TTC549 (cell line): ENCODE measurements around the gene ABCB10.
A peak's percentile ranks its signal among the peaks of the same experiment; 100 is the strongest.
"Not testable (repeated sequence)": the region's sequence is repeated elsewhere in the genome, so short reads cannot be mapped to it uniquely, and the experiment has no call there.

Experiments used
- FAIRE-seq: peaks from 2 replicates; lab custom pipeline; 2012; peaks lifted over from hg19 to GRCh38; lab: Jason Lieb, UNC

Gene ABCB10

GRCh38 chr1:229572286-229572685 lies 13.8 kb upstream of the ABCB10 start:
- no peak for FAIRE-seq

GRCh38 chr1:229570891-229571516 lies 12.5 kb upstream of the ABCB10 start:
- FAIRE-seq, result no peak

DNA sequence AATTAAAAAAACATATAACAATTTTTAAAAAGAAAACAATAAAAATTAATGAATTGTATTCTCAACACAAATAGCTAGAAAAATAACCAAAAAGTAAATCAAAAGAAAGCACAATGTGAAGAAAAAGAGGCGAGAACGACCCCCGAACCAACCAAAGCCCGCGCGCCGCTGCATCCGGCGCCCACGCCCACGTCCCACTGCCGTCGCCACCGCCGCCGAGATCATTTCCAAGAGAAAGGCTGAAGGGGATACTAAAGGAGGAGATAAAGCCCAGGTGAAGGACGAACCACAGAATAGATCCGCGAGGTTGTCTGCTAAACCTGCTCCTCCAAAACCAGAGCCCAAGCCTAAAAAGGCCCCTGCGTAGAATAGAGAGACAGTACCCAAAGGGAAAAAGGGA lies 11.8 kb upstream of the ABCB10 start:
- no peak for FAIRE-seq

GRCh38 chr1:229567109-229567868 lies 8.8 kb upstream of the ABCB10 start:
- no peak for FAIRE-seq

DNA sequence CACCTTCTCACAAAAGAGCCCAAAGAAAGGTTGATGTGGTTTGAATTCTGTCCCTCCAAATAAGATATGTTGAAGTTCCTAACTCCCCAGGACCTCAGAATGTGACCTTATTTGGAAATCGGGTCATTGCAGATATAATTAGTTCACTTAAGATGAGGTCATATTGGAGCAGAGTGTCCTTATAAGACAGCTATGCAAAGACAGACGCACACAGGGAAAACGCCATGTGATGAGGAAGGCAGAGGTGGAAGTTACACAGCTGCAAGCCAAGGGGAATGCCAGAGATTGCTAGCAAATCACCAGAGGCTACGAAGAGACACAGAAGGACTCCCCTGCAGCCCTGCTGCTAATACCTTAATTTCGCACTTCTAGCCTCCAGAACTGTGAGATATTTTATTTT lies 5.2 kb upstream of the ABCB10 start:
- FAIRE-seq, result no peak

DNA sequence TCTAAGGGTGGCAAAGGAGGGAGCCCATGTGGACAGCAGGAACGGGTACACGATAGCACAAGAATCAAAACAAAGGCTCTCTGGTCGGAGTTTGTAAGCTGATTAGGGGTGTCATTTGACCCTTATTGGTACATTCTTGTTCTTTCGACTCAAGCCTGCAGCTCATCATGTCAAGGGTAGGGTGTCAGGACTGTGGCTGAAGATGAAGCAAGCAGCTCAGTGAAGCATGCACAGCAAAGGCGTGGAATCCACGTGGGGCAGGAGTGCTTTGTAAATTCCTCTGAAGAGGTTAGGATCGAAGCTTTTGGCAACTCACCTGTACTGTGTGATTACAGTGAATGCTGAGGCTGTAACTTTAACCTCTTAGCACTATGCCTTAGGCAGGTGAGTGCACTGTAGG lies 4.7 kb upstream of the ABCB10 start:
- no peak for FAIRE-seq

GRCh38 chr1:229562686-229563085 lies 4.2 kb upstream of the ABCB10 start:
- FAIRE-seq, result no peak

- no peak for FAIRE-seq
Measured at GRCh38 chr1:229561141-229561540, 2.6 kb upstream of the ABCB10 start.

- not testable (repeated sequence) for FAIRE-seq
Measured at GRCh38 chr1:229560124-229560523, 1.6 kb upstream of the ABCB10 start.

DNA sequence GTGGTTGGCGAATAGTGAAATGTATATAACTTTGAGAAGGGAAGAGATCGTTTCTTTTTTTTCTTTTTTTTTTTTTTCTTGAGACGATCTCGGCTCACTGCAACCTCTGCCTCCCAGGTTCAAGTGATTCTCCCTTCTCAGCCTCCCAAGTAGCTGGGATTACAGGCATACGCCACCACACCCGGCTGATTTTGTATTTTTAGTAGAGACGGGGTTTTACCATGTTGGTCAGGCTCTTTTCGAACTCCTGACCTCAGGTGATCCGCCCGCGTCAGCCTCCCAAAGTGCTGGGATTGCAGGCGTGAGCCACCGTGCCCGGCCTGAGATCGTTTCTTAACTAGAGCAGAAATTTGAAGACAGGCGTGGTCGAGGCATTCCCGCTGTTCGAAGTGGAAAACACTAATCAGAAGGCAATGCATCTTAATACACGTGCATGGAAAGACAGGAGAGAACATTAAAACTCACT lies 862 bp upstream of the ABCB10 start:
- not testable (repeated sequence) for FAIRE-seq

DNA sequence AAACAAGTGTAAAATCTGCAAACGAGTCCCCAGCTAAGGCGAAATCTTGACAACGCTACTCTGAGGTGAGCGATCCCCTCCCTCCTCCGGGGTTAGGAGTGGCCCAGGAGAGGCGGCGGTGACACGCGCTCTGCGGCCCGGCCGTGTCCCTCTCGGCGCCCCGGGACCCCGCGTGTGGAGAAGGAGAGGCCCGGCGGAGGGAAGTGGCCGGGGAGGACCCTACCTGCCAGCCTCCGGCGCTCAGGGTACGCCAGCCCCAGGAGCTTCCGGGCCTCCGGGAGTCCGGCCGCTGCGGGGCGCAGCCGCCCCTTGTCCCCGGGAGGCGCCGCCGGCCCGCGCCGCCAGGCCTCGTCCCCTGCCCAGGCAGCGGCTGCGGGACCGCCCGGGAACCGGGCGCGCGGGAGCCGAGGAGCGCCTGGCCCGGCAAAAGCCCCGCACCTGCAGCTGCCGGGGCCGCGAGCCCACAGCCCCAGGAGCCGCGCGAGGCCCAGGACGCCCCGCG lies 543 bp downstream of the ABCB10 start:
- FAIRE-seq, result no peak

- peak; percentile 19 for FAIRE-seq
Measured at GRCh38 chr1:229557200-229557850, 1.2 kb downstream of the ABCB10 start.

- FAIRE-seq, result no peak
Measured at GRCh38 chr1:229554886-229555621, 3.5 kb downstream of the ABCB10 start.

GRCh38 chr1:229553621-229554130 lies 4.8 kb downstream of the ABCB10 start:
- FAIRE-seq, result no peak

DNA sequence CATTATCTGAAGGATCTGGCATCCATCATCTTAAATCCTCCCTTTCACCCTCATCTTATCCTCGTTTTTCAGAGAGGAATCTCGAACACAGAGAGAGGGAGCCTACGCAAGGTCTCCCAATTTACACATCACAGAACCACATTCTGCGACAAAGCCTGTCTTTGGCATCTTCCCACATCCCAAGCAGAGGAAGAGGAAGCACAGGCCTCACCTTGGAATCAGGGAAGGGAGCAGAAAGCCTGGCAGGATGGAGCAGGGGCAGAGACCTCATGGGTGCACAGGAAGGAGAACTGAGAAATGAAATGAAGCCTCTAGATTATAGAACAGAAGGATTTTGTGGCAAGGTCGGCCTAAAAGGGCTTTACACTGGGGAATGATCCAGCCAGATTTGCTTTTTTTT lies 5.8 kb downstream of the ABCB10 start:
- no peak for FAIRE-seq

DNA sequence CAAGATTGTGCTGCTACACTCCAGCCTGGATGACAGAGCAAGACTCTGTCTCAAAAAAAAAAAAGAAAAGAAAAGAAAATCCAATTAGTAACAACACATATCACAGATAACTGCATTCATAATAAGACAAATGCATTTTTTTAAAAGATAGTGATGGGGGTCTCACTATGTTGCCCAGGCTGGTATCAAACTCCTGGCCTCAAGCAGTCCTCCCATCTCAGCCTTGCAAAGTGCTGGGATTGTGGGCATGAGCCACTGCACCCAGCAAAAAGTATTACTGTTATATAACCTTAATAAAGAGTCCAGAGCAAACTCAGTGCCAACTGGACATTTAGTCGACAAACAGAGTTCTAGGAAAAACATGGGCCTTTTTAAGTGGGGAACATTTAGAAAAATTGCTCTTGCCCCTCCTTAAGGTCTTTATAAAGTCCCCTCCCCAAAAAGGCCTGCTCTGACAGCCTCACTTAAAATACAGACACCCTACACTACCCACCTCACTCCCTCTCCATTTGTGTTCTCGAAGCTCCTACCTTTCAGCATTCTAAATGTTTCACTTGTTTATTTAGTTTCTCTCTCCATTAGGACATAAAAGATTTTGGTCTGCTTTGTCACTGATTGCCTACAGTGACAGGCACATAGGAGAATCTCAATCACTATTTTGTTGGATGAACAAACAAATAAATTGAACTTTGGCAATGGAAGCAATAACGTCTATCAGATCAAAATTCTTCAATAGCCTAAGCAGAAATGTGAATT lies 7.5 kb downstream of the ABCB10 start:
- no peak for FAIRE-seq

- FAIRE-seq, result no peak
Measured at GRCh38 chr1:229547542-229547941, 11.0 kb downstream of the ABCB10 start.

- no peak for FAIRE-seq
Measured at GRCh38 chr1:229544587-229544986, 13.9 kb downstream of the ABCB10 start.

GRCh38 chr1:229539863-229540506 lies 18.5 kb downstream of the ABCB10 start:
- no peak for FAIRE-seq

DNA sequence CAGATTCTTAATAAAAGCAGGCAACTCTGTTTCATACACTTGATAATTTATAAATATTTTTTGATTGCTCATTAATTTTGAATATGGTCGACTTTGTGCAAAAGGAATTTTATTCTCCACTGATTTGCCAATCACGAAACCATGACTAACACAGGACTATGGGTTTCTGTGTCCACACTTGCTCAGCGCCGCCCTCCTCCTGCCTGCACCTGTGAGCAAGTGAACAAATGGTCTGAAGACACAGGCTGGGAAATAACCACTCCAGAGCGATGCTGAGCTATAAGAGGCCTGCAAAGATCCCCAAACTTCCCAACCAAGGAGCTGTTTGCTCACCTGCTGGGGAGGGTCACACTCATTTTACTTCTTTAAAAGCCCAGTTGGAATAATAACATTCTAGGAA lies 19.6 kb downstream of the ABCB10 start:
- FAIRE-seq, result no peak

DNA sequence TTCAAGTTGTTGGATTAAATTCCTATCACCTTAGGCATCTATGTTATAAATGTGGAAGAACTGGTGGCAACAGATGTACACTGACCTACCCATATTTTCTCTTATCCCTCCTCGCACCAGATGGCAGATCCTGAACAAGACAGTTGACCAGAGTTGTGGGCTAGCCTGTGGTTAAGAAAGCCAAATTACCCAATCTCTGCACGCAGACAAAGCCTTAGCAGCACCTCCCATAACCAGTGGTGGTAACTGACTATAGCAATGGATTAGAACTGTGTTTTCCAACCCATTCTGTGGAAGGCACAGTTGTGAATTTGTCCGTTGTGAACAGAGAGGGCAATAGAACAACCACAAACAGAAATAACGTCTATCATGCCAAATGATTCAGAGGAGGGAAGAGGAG lies 20.6 kb downstream of the ABCB10 start:
- no peak for FAIRE-seq
